IMR-90 (cell line): ENCODE measurements around the gene IFNL1. TPM values are rescaled to one million over a fixed set of nuclear protein-coding genes. Genes with fewer than 3 reads are reported as not detected.

Source experiments
- ATAC-seq: fragments of 200-7000 bp; cut with Tn5 transposase; 2 replicates; pipeline ENCODE4 v1.9.1; 2020; ENCODE audit warnings: low read depth, mild to moderate bottlenecking, moderate library complexity
- BruUV-seq: library from RNA; stranded (reverse); fragments of 400-500 nt; replicated peaks from 2 replicates; lab custom pipeline; 2021; lab: Mats Ljungman, UMichigan
- CTCF ChIA-PET: fragments of 300-600 bp; formaldehyde crosslinking; extraction: SDS; loops from one replicate; lab custom pipeline; 2021; ENCODE audit warnings: antibody characterized with exemption; lab: Yijun Ruan, JAX
- POLR2A ChIA-PET: fragments of 300-600 bp; sonication (Branson Sonifier 250); formaldehyde crosslinking; loops from one replicate; lab custom pipeline; 2022; ENCODE audit warnings: antibody characterized with exemption; ENCODE audit not compliant: unreplicated experiment; lab: Charles Lee
- DNase-seq: peaks from one replicate; pipeline ENCODE4 v3.0.0; 2013
- H2AFZ ChIP-seq: replicated peaks from 2 replicates; pipeline ENCODE3; 2013; ENCODE audit warnings: low read length, mild to moderate bottlenecking; ENCODE audit not compliant: poor library complexity
- H2AK5ac ChIP-seq: 2 replicates; pipeline ENCODE4 v1.6.1; 2013; ENCODE audit warnings: low read depth, low read length, inconsistent platforms
- H2AK9ac ChIP-seq: replicated peaks from 2 replicates; pipeline ENCODE3; 2013; ENCODE audit warnings: mild to moderate bottlenecking, low read depth, low read length, moderate library complexity; ENCODE audit not compliant: poor library complexity
- H2BK120ac ChIP-seq: 2 replicates; pipeline ENCODE4 v1.6.1; 2013; ENCODE audit warnings: low read depth, low read length, inconsistent platforms
- H2BK15ac ChIP-seq: 3 replicates; pipeline ENCODE4 v1.6.1; 2013; ENCODE audit warnings: low read depth, low read length, inconsistent platforms
- H2BK20ac ChIP-seq: 2 replicates; pipeline ENCODE4 v1.6.1; 2013; ENCODE audit warnings: low read depth, mild to moderate bottlenecking, inconsistent platforms, low read length, moderate library complexity
- H2BK5ac ChIP-seq: 2 replicates; pipeline ENCODE4 v1.6.1; 2013; ENCODE audit warnings: mild to moderate bottlenecking, low read depth, low read length, inconsistent platforms; ENCODE audit not compliant: poor library complexity, severe bottlenecking
- H3K14ac ChIP-seq: replicated peaks from 2 replicates; pipeline ENCODE4 v1.6.1; 2013; ENCODE audit warnings: low read depth, low read length, inconsistent platforms
- H3K18ac ChIP-seq: 2 replicates; pipeline ENCODE4 v1.6.1; 2013; ENCODE audit warnings: low read depth, low read length, control low read depth
- H3K23ac ChIP-seq: 2 replicates; pipeline ENCODE4 v1.6.1; 2013; ENCODE audit warnings: low read depth, low read length, inconsistent platforms
- H3K27ac ChIP-seq: 2 replicates; pipeline ENCODE4 v1.5.1; 2013; ENCODE audit warnings: mild to moderate bottlenecking, control low read depth, low read length; ENCODE audit not compliant: insufficient read depth
- H3K27me3 ChIP-seq: 2 replicates; pipeline ENCODE4 v1.6.1; 2013; ENCODE audit warnings: low read length; ENCODE audit not compliant: control insufficient read depth, insufficient read depth
- H3K36me3 ChIP-seq: 2 replicates; pipeline ENCODE4 v1.6.1; 2013; ENCODE audit warnings: low read length, mixed read lengths; ENCODE audit not compliant: control insufficient read depth, insufficient read depth
- H3K4ac ChIP-seq: 2 replicates; pipeline ENCODE4 v1.6.1; 2013; ENCODE audit warnings: low read depth, low read length, inconsistent platforms
- H3K4me1 ChIP-seq: 2 replicates; pipeline ENCODE4 v1.6.1; 2013; ENCODE audit warnings: low read length, mixed read lengths; ENCODE audit not compliant: control insufficient read depth, insufficient read depth
- H3K4me2 ChIP-seq: 2 replicates; pipeline ENCODE4 v1.6.1; 2013; ENCODE audit warnings: low read depth, mild to moderate bottlenecking, control low read depth, low read length, moderate library complexity
- H3K4me3 ChIP-seq: 2 replicates; pipeline ENCODE4 v1.5.1; 2013; ENCODE audit warnings: low read depth, mild to moderate bottlenecking, control low read depth, low read length, moderate library complexity; ENCODE audit not compliant: insufficient read depth
- H3K56ac ChIP-seq: 2 replicates; pipeline ENCODE4 v1.6.1; 2013; ENCODE audit warnings: low read length, inconsistent platforms; ENCODE audit not compliant: insufficient read depth; ENCODE audit errors: extremely low read depth
- H3K79me1 ChIP-seq, 2 experiments: 2 replicates each; pipeline ENCODE4 v1.6.1; 2013; ENCODE audit warnings: low read length in 2 of 2, inconsistent platforms in 1 of 2, low read depth in 1 of 2
- H3K9ac ChIP-seq: 2 replicates; pipeline ENCODE4 v1.6.1; 2013; ENCODE audit warnings: low read depth, low read length, control low read depth
- H3K9me1 ChIP-seq: 2 replicates; pipeline ENCODE4 v1.6.1; 2013; ENCODE audit warnings: low read length, inconsistent platforms; ENCODE audit not compliant: insufficient read depth
- H3K9me3 ChIP-seq: 2 replicates; pipeline ENCODE4 v1.6.1; 2013; ENCODE audit warnings: low read length; ENCODE audit not compliant: control insufficient read depth, insufficient read depth
- H4K20me1 ChIP-seq: 2 replicates; pipeline ENCODE4 v1.6.1; 2013; ENCODE audit warnings: low read length, inconsistent platforms; ENCODE audit not compliant: insufficient read depth
- H4K5ac ChIP-seq: 2 replicates; pipeline ENCODE4 v1.6.1; 2013; ENCODE audit warnings: mild to moderate bottlenecking, low read depth, low read length, control low read depth
- H4K8ac ChIP-seq, 2 experiments: 2 replicates each; pipeline ENCODE4 v1.6.1; 2013; ENCODE audit warnings: low read depth in 2 of 2, low read length in 2 of 2, control low read depth in 1 of 2, inconsistent platforms in 1 of 2
- H4K91ac ChIP-seq: 2 replicates; pipeline ENCODE4 v1.6.1; 2013; ENCODE audit warnings: low read depth, low read length, inconsistent platforms; ENCODE audit not compliant: insufficient read depth
- BHLHE40 ChIP-seq: fragments of 150-350 bp; IDR thresholded peaks from 2 replicates; pipeline ENCODE4 v1.6.1; 2016; ENCODE audit warnings: mild to moderate bottlenecking, low read depth, low read length
- CEBPB ChIP-seq: IDR thresholded peaks from 2 replicates; pipeline ENCODE4 v1.6.1; 2012; ENCODE audit warnings: low read depth, low read length, improper control_type of control experiment
- CHD1 ChIP-seq: IDR thresholded peaks from 2 replicates; pipeline ENCODE4 v1.6.1; 2012; ENCODE audit warnings: low read depth, low read length, improper control_type of control experiment
- CTCF ChIP-seq: conservative IDR thresholded peaks from 2 replicates; pipeline ENCODE4 v1.5.1; 2012; ENCODE audit warnings: mild to moderate bottlenecking, low read depth, low read length, improper control_type of control experiment
- ELK1 ChIP-seq: fragments of 150-350 bp; IDR thresholded peaks from 2 replicates; pipeline ENCODE4 v1.6.1; 2016; ENCODE audit warnings: low read depth, mild to moderate bottlenecking, low read length, moderate library complexity, borderline replicate concordance
- MAFK ChIP-seq: IDR thresholded peaks from 2 replicates; pipeline ENCODE4 v1.6.1; 2012; ENCODE audit warnings: low read depth, low read length, improper control_type of control experiment
- MAZ ChIP-seq: IDR thresholded peaks from 2 replicates; pipeline ENCODE4 v1.6.1; 2012; ENCODE audit warnings: low read depth, mild to moderate bottlenecking, low read length, improper control_type of control experiment, moderate library complexity, borderline replicate concordance
- MXI1 ChIP-seq: IDR thresholded peaks from 2 replicates; pipeline ENCODE4 v1.6.1; 2012; ENCODE audit warnings: low read depth, mild to moderate bottlenecking, low read length, moderate library complexity, borderline replicate concordance
- NFE2L2 ChIP-seq: fragments of 150-350 bp; IDR thresholded peaks from 2 replicates; pipeline ENCODE4 v1.6.1; 2016; ENCODE audit warnings: low read depth, mild to moderate bottlenecking, low read length
- POLR2A ChIP-seq: IDR thresholded peaks from 2 replicates; pipeline ENCODE4 v1.6.1; 2012; ENCODE audit warnings: mild to moderate bottlenecking, low read depth, low read length
- RCOR1 ChIP-seq: IDR thresholded peaks from 2 replicates; pipeline ENCODE4 v1.6.1; 2012; ENCODE audit warnings: mild to moderate bottlenecking, low read length, improper control_type of control experiment; ENCODE audit not compliant: insufficient replicate concordance
- RFX5 ChIP-seq: IDR thresholded peaks from 2 replicates; pipeline ENCODE4 v1.8.0; 2012; ENCODE audit warnings: low read depth, mild to moderate bottlenecking, low read length, moderate library complexity
- SMC3 ChIP-seq: fragments of 150-350 bp; IDR thresholded peaks from 2 replicates; pipeline ENCODE4 v1.6.1; 2016; ENCODE audit warnings: low read depth, mild to moderate bottlenecking, antibody characterized with exemption, low read length, moderate library complexity
- USF2 ChIP-seq: fragments of 150-350 bp; IDR thresholded peaks from 2 replicates; pipeline ENCODE4 v1.6.1; 2017; ENCODE audit warnings: mild to moderate bottlenecking, antibody characterized with exemption, low read length, low read depth
- WGBS, 2 experiments: methylation state at CpG; one replicate each; pipeline versions ENCODE4 v1.1.5 to v1.1.7; 2013; ENCODE audit warnings: missing lambda C conversion rate in 2 of 2; ENCODE audit not compliant: insufficient read length in 1 of 2; ENCODE audit errors: extremely low coverage in 2 of 2; 5-methylcytosine and 5-hydroxymethylcytosine counted together
- dilution Hi-C: fragments of 300-500 bp; cut with HindIII; formaldehyde crosslinking; loops from one replicate; pipeline ENCODE4 v1.14.3; 2018; ENCODE audit warnings: low sequenced_read_pairs; ENCODE audit not compliant: unreplicated experiment
- in situ Hi-C: fragments of 300-500 bp; cut with MboI; formaldehyde crosslinking; loops from 3 replicates; pipeline ENCODE4 v1.14.3; 2019; ENCODE audit warnings: low sequenced_read_pairs, inconsistent platforms, mixed read lengths
- intact Hi-C: fragments of 100-400 bp; cut with micrococcal nuclease; formaldehyde crosslinking; loops from 2 replicates; pipeline ENCODE4 v1.10.0; 2022
- polyA plus RNA-seq, 3 experiments: library from polyadenylated mRNA; depleted of rRNA; stranded (reverse); fragments of >200 nt; gene quantifications; 2 replicates each; pipeline ENCODE4 v1.2.3, GENCODE V29; 2012; ENCODE audit warnings: low replicate concordance in 1 of 3
- total RNA-seq: library from RNA; depleted of rRNA; stranded (reverse); fragments of >200 nt; gene quantifications from 2 replicates; pipeline ENCODE4 v1.2.3, GENCODE V29; 2012

IFNL1 gene
- total and polyA plus RNA-seq, 2 of the 4 experiments (the other 2 are of a cell fraction) = not detected

- Histone ChIP-seq H2BK5ac (no peak overlapping the region), H2AK9ac (no peak overlapping the region), H4K8ac (no peak overlapping the region), H4K5ac (no peak overlapping the region), H3K4ac (no peak overlapping the region), H3K9me3 (no peaks in the 10 kb centered on the region), H3K27me3 (peaks cover 6% of the 10 kb centered on the region; the same call in 1 of the 2 replicates), H3K9me1 (no peaks in the 10 kb centered on the region), H3K4me2 (no peak overlapping the region), H3K18ac (no peak overlapping the region), H4K20me1 (no peaks in the 10 kb centered on the region), H3K79me1 (no peaks in the 10 kb centered on the region), H2BK120ac (no peak overlapping the region), H2AFZ (no peak overlapping the region), H3K56ac (no peak overlapping the region), H3K4me1 (no peaks in the 10 kb centered on the region), H3K23ac (no peak overlapping the region), H3K27ac (no peak overlapping the region), H3K9ac (no peak overlapping the region), H3K4me3 (no peak overlapping the region), H2BK20ac (no peak overlapping the region), H2BK15ac (no peak overlapping the region), H2AK5ac (no peak overlapping the region), H3K14ac (no peak overlapping the region), H3K36me3 (no peaks in the 10 kb centered on the region), H4K91ac (no peak overlapping the region)
- 100% methylated on average over 2 of the region's 5 CpGs; no CpG with 5 or more reads in 1 of the 2 experiments for WGBS, 2 experiments
- ATAC-seq = no peak
- no TSS peak for BruUV-seq
- in situ Hi-C loops (no loop called here), intact Hi-C loops (no loop called here), dilution Hi-C loops (no loop called here)
- no peak for DNase-seq
- ChIA-PET CTCF (interaction anchor here (0.6 kb wide), 1 partner anchor 135 kb away, joined by 5 read pairs; no protein-coding TSS in a partner anchor), POLR2A (no interaction called here)
- TF ChIP-seq MAZ (no peak), RCOR1 (no peak), BHLHE40 (no peak), MAFK (no peak), RFX5 (no peak), ELK1 (no peak), SMC3 (no peak), POLR2A (no peak), CEBPB (no peak), CHD1 (no peak), CTCF (no peak), NFE2L2 (no peak), USF2 (no peak), MXI1 (no peak)
Measured at GRCh38 chr19:39334444-39334976, 38.3 kb downstream of the IFNL1 start.
